ENCODE results near the gene GCG. TPM values are rescaled to one million over a fixed set of nuclear protein-coding genes. Genes with fewer than 3 reads are reported as not detected.

The GCG gene
- total and polyA plus RNA-seq, 10 donors = 0.21 to 0.28 TPM; not detected in 8

DNA sequence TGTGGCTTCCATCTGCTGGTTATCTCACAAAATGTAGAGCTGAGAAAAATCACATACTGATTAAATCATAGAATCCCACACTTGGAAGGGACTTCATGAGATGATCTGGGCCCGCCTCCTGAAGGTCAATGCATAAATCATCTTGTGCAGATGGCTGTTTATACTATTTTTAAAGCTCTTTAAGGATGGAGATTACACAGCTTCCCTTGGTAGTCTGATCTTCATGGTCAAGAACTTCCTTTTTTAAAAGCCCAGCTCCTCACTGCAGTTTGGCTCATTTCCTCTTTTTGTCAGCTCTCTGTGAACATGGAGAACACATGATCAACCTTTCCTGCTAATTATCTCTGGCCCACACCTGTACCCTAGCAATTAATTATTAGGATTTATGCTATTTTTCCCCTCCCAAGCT is 25.9 kb downstream of the GCG start:
- Histone ChIP-seq H3K9me3 (peaks cover 0 to 6% (median 0%) of the 10 kb centered on the region in 8 donors), H3K36me3 (no peaks in the 10 kb centered on the region), H3K4me1 (peaks cover 0 to 21% (median 11%) of the 10 kb centered on the region in 6 donors), H3K27ac (no peak overlapping the region), H3K4me3 (no peak overlapping the region), H3K27me3 (replicated peaks in 1 of 7) (no peaks in the 10 kb centered on the region)
- no peak for DNase-seq
- WGBS, 5 donors = 10 to 30% (median 19%) methylated on average over 1 of the region's 1 CpG
- intact Hi-C loops (cut with DNase I; ENCODE audit: low total_unique reads) = loop anchor here (10.0 kb wide), 1 partner anchor 541 kb away; no protein-coding TSS in a partner anchor
- TF ChIP-seq POLR2A (IDR thresholded peaks at IDR 0.05) (no peak), POLR2AphosphoS5 (IDR thresholded peaks at IDR 0.05) (no peak), CTCF (IDR thresholded peaks at IDR 0.05 in 8 of 11, conservative IDR thresholded peaks at IDR 0.05 in 3 of 11) (no peak)

DNA sequence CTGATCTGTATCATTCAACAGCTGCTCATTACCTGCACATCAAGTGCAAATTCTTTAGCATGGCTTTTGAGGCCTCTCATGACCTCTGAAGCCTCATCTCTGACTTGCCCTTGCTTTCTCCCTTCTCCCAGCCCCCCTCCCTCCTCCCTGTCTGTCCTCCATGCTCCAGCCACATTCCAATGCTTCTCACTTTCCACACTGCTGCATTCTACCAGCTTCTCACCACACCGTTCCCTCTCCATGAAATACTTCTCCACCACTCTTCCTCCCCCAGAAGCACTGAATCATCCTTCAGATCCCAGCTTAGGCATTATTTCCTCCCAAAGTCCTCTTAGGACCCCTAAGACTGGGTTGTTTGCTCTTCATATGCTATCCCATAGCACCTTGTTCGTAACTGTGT is 26.9 kb downstream of the GCG start:
- no peak for DNase-seq

GRCh38 chr2:162123806-162124758 is 28.0 kb downstream of the GCG start:
- intact Hi-C loops (cut with DNase I; ENCODE audit: low total_unique reads) = loop anchor here (5.0 to 10.0 kb wide), 2 partner anchors 112 to 539 kb away; no protein-coding TSS in a partner anchor
- TF ChIP-seq CTCF (IDR thresholded peaks at IDR 0.05 in 8 of 11, conservative IDR thresholded peaks at IDR 0.05 in 3 of 11) (peak; percentile 74 to 91 (median 85)), POLR2A (IDR thresholded peaks at IDR 0.05) (no peak), POLR2AphosphoS5 (IDR thresholded peaks at IDR 0.05) (no peak)
- H3K4me1 ChIP-seq = peaks cover 0 to 21% (median 13%) of the 10 kb centered on the region in 6 donors
- H3K4me3 ChIP-seq = no peak overlapping the region
- 39 to 47% (median 42%) methylated on average over 9 of the region's 9 CpGs for WGBS, 5 donors
- no peak overlapping the region for H3K27ac ChIP-seq
- no peak for DNase-seq
- no peaks in the 10 kb centered on the region for H3K36me3 ChIP-seq
- no peaks in the 10 kb centered on the region for H3K27me3 ChIP-seq (replicated peaks in 1 of 7)
- no peaks in the 10 kb centered on the region for H3K9me3 ChIP-seq

More for the DNA sequence above, 26.9 kb downstream of the GCG start:
- Histone ChIP-seq H3K27me3 (replicated peaks in 1 of 7) (no peaks in the 10 kb centered on the region), H3K4me3 (no peak overlapping the region), H3K27ac (no peak overlapping the region), H3K4me1 (peaks cover 0 to 21% (median 11%) of the 10 kb centered on the region in 6 donors), H3K36me3 (no peaks in the 10 kb centered on the region), H3K9me3 (no peaks in the 10 kb centered on the region)
- intact Hi-C loops (cut with DNase I; ENCODE audit: low total_unique reads) = loop anchor here (10.0 kb wide), 1 partner anchor 540 kb away; no protein-coding TSS in a partner anchor
- no peak for TF ChIP-seq CTCF (IDR thresholded peaks at IDR 0.05 in 8 of 11, conservative IDR thresholded peaks at IDR 0.05 in 3 of 11)
- 85 to 96% (median 87%) methylated on average over 2 of the region's 2 CpGs for WGBS, 5 donors
